PC-9 (cell line): ENCODE measurements around the gene GHR. TPM values are rescaled to one million over a fixed set of nuclear protein-coding genes. Genes with fewer than 3 reads are reported as not detected.
"Not testable (repeated sequence)": the region's sequence is repeated elsewhere in the genome, so short reads cannot be mapped to it uniquely, and the experiment has no call there.

Experiments used
- BruUV-seq: library from RNA; stranded (reverse); fragments of 400-500 nt; replicated peaks from 2 replicates; lab custom pipeline; 2021; lab: Mats Ljungman, UMichigan
- CTCF ChIA-PET: fragments of 300-600 bp; sonication (Branson Sonifier 250); formaldehyde crosslinking; loops from one replicate; lab custom pipeline; 2022; ENCODE audit warnings: antibody characterized with exemption; lab: Charles Lee
- POLR2A ChIA-PET: fragments of 300-600 bp; sonication (Branson Sonifier 250); formaldehyde crosslinking; loops from one replicate; lab custom pipeline; 2022; ENCODE audit warnings: antibody characterized with exemption; ENCODE audit not compliant: unreplicated experiment; lab: Charles Lee
- DNase-seq, 2 experiments: peaks; one replicate each; pipeline versions ENCODE4 v3.0.0 to v3.0.0-alpha.2; 2015 to 2022; ENCODE audit warnings: mixed read lengths in 1 of 2
- H2AFZ ChIP-seq: fragments of 200-600 bp; sonication (generic); 2 replicates; pipeline ENCODE4 v1.8.1; 2017; ENCODE audit warnings: antibody characterized with exemption
- H3F3A ChIP-seq: fragments of 200-600 bp; sonication (generic); 2 replicates; pipeline ENCODE4 v1.8.1; 2017; ENCODE audit warnings: antibody characterized with exemption, mild to moderate bottlenecking, low read depth; ENCODE audit not compliant: insufficient read depth
- H3K27ac ChIP-seq: fragments of 200-600 bp; sonication (generic); 2 replicates; pipeline ENCODE4 v1.6.1; 2016; ENCODE audit warnings: mixed run types
- H3K27me3 ChIP-seq: fragments of 200-600 bp; sonication (generic); 2 replicates; pipeline ENCODE4 v1.6.1; 2016; ENCODE audit warnings: low read depth, mixed run types; ENCODE audit not compliant: insufficient read depth
- H3K36me3 ChIP-seq: fragments of 200-600 bp; sonication (generic); 2 replicates; pipeline ENCODE4 v1.6.1; 2016; ENCODE audit warnings: low read depth, mixed run types
- H3K4me1 ChIP-seq: fragments of 200-600 bp; sonication (generic); replicated peaks from 2 replicates; pipeline ENCODE4 v1.6.1; 2016; ENCODE audit warnings: mixed run types; ENCODE audit not compliant: insufficient read depth
- H3K4me2 ChIP-seq: fragments of 200-600 bp; sonication (generic); 2 replicates; pipeline ENCODE4 v1.6.1; 2017; ENCODE audit warnings: mixed run types
- H3K4me3 ChIP-seq: fragments of 200-600 bp; sonication (generic); 2 replicates; pipeline ENCODE4 v1.6.1; 2016; ENCODE audit warnings: mixed run types
- H3K79me2 ChIP-seq: fragments of 200-600 bp; sonication (generic); 2 replicates; pipeline ENCODE4 v1.6.1; 2017; ENCODE audit warnings: low read depth, mixed run types
- H3K9me2 ChIP-seq: fragments of 200-600 bp; sonication (generic); 2 replicates; pipeline ENCODE4 v1.8.1; 2017; ENCODE audit warnings: mild to moderate bottlenecking; ENCODE audit not compliant: insufficient read depth
- H3K9me3 ChIP-seq: fragments of 200-600 bp; sonication (generic); 2 replicates; pipeline ENCODE4 v1.8.1; 2016; ENCODE audit warnings: low read depth; ENCODE audit not compliant: insufficient read depth
- H4K20me1 ChIP-seq: fragments of 200-600 bp; sonication (generic); 2 replicates; pipeline ENCODE4 v1.8.1; 2017; ENCODE audit not compliant: insufficient read depth
- CTCF ChIP-seq: fragments of 200-600 bp; sonication (generic); conservative IDR thresholded peaks from 2 replicates; pipeline ENCODE4 v1.6.1; 2017; ENCODE audit warnings: mixed run types, antibody characterized with exemption, mild to moderate bottlenecking, moderate library complexity
- EZH2 ChIP-seq: fragments of 200-600 bp; sonication (generic); IDR thresholded peaks from 2 replicates; pipeline ENCODE4 v1.8.0; 2017; ENCODE audit warnings: antibody characterized with exemption, low read depth
- intact Hi-C: fragments of 100-400 bp; cut with micrococcal nuclease; formaldehyde crosslinking; loops from one replicate; pipeline ENCODE4 v1.10.0; 2022; ENCODE audit not compliant: unreplicated experiment
- total RNA-seq: library from RNA; stranded (reverse); gene quantifications from 2 replicates; pipeline ENCODE4 v1.2.3, GENCODE V29; 2021

The GHR gene
- total RNA-seq, 1 experiment from 2014 or later, result not detected

GRCh38 chr5:42677156-42677842 lies 254.1 kb downstream of the GHR start:
- Histone ChIP-seq H4K20me1 (no peaks in the 10 kb centered on the region), H3K4me3 (no peak overlapping the region), H3K36me3 (no peaks in the 10 kb centered on the region), H3K4me1 (no peaks in the 10 kb centered on the region), H3F3A (no peaks in the 10 kb centered on the region), H2AFZ (no peak overlapping the region), H3K79me2 (no peaks in the 10 kb centered on the region), H3K4me2 (no peak overlapping the region), H3K27me3 (no peaks in the 10 kb centered on the region), H3K9me3 (no peaks in the 10 kb centered on the region), H3K9me2 (peaks cover 4% of the 10 kb centered on the region), H3K27ac (no peak overlapping the region)
- DNase-seq, result peak in 1 of 2 experiments; percentile 11
- BruUV-seq, result no TSS peak
- TF ChIP-seq EZH2 (no peak), CTCF (no peak)
- POLR2A ChIA-PET, result no interaction called here
- intact Hi-C loops, result no loop called here
- CTCF ChIA-PET, result interaction anchor here (0.5 kb wide), 1 partner anchor 153 kb away, joined by 4 read pairs; no protein-coding TSS in a partner anchor

- H3K27me3 ChIP-seq, result no peaks in the 10 kb centered on the region
- ChIA-PET CTCF (no interaction called here), POLR2A (no interaction called here)
- H3K9me3 ChIP-seq, result no peaks in the 10 kb centered on the region
- no peaks in the 10 kb centered on the region for H3F3A ChIP-seq
- H3K4me1 ChIP-seq, result no peaks in the 10 kb centered on the region
- H3K4me3 ChIP-seq, result no peak overlapping the region
- no peak overlapping the region for H2AFZ ChIP-seq
- H3K9me2 ChIP-seq, result peaks cover 4% of the 10 kb centered on the region
- H3K4me2 ChIP-seq, result no peak overlapping the region
- TF ChIP-seq CTCF, result no peak
- no peak for TF ChIP-seq EZH2
- DNase-seq, result peak in 1 of 2 experiments; percentile 3
- H3K27ac ChIP-seq, result no peak overlapping the region
- intact Hi-C loops, result no loop called here
- no TSS peak for BruUV-seq
- H4K20me1 ChIP-seq, result no peaks in the 10 kb centered on the region
- no peaks in the 10 kb centered on the region for H3K79me2 ChIP-seq
- H3K36me3 ChIP-seq, result no peaks in the 10 kb centered on the region
Measured at GRCh38 chr5:42680046-42680445, 256.8 kb downstream of the GHR start.

- H3K27me3 ChIP-seq, H4K20me1 ChIP-seq, H3K4me2 ChIP-seq, H3K9me2 ChIP-seq, H3K9me3 ChIP-seq, H3F3A ChIP-seq, intact Hi-C loops, H3K4me1 ChIP-seq, H2AFZ ChIP-seq, H3K36me3 ChIP-seq, BruUV-seq, H3K27ac ChIP-seq, POLR2A ChIA-PET, CTCF ChIA-PET, H3K4me3 ChIP-seq, H3K79me2 ChIP-seq: not testable (repeated sequence)
- peak in 1 of 2 experiments; percentile 15 for DNase-seq
Measured at GRCh38 chr5:42685078-42685477, 261.8 kb downstream of the GHR start.
